ENCODE measurements around the gene SAMD7. TPM values are rescaled to one million over a fixed set of nuclear protein-coding genes. Genes with fewer than 3 reads are reported as not detected.

SAMD7 gene
- polyA plus RNA-seq, 1 donor = not detected

GRCh38 chr3:169966428-169966950, 55.1 kb downstream of the SAMD7 start, which contains the start of gene SEC62:
TSS of gene SEC62 (plus strand) at chr3:169966807. CDS start at chr3:169966823, 16 bp downstream.
- peak; percentile 95 for DNase-seq

- no peak for DNase-seq
Observed at GRCh38 chr3:169966951-169967915, 55.9 kb downstream of the SAMD7 start.

GRCh38 chr3:169968224-169968885, 57.0 kb downstream of the SAMD7 start:
- no peak for DNase-seq

- DNase-seq = no peak
Observed at GRCh38 chr3:169969174-169970095, 58.1 kb downstream of the SAMD7 start.

GRCh38 chr3:169970847-169971246, 59.5 kb downstream of the SAMD7 start:
- no peak for DNase-seq

- DNase-seq = no peak
Observed at GRCh38 chr3:169971522-169971921, 60.1 kb downstream of the SAMD7 start.

- no peak for DNase-seq
Observed at GRCh38 chr3:169980055-169980454, 68.7 kb downstream of the SAMD7 start.

GRCh38 chr3:169984292-169984691, 72.9 kb downstream of the SAMD7 start:
- DNase-seq = no peak

Other genes with a start within 250 kb of the SAMD7 start
- 192 TPM for gene MECOM, start 247.9 kb upstream of the SAMD7 start, polyA plus RNA-seq (ENCODE audit: insufficient read length)
- 0.35 TPM for gene TERC, start 146.5 kb upstream of the SAMD7 start, polyA plus RNA-seq (ENCODE audit: insufficient read length)
- gene ACTRT3, start 142.0 kb upstream of the SAMD7 start, polyA plus RNA-seq (ENCODE audit: insufficient read length) = 4.2 TPM
- 31.3 TPM for gene MYNN, start 138.2 kb upstream of the SAMD7 start, polyA plus RNA-seq (ENCODE audit: insufficient read length)
- 0.12 TPM for gene LRRIQ4, start 98.7 kb upstream of the SAMD7 start, polyA plus RNA-seq (ENCODE audit: insufficient read length)
- gene LRRC34, start 98.7 kb upstream of the SAMD7 start, polyA plus RNA-seq (ENCODE audit: insufficient read length) = 18.1 TPM
- gene LRRC31, start 41.6 kb upstream of the SAMD7 start, polyA plus RNA-seq (ENCODE audit: insufficient read length) = 0.38 TPM
- 199 TPM for gene SEC62, start 55.2 kb downstream of the SAMD7 start, polyA plus RNA-seq (ENCODE audit: insufficient read length)
- gene GPR160, start 126.4 kb downstream of the SAMD7 start, polyA plus RNA-seq (ENCODE audit: insufficient read length) = 26.2 TPM

Data from left kidney (tissue), 2 donors.